Measurements from ENCODE around the gene HOXA4.

HOXA4 gene

DNA sequence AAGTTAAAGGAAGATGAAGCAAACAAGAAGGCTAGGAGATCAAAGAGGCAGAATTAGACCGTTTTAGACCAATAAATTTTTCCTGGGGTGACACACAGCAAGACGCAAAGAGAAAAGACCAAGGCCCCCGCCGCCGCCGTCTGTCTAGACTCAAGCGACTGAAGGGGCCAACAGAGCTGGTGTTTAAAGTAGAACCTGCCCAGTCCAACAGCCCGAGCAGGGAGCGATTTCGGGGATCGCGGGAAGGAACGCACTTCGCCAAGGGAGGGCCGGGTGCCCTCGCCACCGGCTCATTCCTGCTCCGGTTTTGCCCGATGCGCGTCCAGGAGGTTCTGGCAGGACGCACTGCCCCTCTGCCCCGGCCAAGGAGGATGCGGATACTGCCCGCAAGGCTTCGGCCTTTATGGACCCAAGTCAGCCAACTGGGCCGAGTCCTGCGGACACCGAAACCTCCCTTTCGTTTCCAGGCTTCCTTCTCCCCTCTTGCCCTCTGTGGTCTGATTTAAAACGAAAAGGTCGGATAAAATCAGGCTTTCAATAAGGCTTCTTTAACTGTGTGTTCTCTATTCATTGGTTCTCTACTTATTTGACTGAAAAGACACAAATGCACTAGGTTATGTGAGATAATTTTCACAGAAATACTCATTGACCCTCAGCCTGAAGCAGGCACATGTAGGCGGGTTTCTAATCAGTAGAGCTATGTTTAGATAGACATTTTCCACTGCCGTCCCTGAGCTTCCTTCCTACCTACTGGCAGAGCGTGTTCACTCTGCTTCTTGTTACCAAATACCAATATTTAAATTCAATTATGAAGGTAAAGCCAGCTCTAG is 28.1 kb upstream of the HOXA4 start:
- no peak for DNase-seq (ENCODE audit: low read depth)

DNA sequence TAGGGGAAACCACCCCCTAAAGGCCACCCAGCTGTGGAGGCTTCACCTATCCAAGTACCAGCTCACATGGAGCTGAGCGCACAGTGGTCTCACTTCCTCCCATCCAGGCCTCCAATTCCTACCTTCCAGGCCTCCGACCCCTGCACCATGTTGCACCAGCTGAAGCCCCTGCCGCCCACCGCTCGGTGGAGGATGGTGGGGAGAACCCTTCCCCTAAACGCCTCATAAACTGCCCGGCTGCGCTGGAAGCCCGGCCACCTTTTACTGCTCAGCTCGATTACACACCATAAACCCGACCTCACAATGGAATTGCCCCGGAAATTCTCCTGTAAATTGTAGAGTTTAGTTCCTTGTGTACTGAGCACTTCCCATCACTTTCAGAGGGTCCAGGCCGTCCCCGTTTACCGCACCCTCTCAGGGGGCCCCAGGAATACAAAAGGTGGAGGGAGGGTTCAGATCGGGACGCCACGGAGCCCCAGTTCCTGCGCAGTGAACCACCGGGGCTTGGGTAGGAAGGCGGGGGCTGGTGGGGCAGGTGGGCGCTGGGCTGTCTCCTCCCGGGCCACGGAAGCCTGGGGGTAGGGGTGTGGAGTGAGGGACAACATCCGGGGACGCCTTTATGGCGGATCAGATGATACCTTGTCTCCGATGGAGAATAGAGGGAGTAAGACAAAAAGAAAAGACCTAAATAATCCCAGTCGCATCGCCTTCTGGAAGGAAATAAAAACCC is 27.3 kb upstream of the HOXA4 start:
- DNase-seq (ENCODE audit: low read depth) = no peak

DNA sequence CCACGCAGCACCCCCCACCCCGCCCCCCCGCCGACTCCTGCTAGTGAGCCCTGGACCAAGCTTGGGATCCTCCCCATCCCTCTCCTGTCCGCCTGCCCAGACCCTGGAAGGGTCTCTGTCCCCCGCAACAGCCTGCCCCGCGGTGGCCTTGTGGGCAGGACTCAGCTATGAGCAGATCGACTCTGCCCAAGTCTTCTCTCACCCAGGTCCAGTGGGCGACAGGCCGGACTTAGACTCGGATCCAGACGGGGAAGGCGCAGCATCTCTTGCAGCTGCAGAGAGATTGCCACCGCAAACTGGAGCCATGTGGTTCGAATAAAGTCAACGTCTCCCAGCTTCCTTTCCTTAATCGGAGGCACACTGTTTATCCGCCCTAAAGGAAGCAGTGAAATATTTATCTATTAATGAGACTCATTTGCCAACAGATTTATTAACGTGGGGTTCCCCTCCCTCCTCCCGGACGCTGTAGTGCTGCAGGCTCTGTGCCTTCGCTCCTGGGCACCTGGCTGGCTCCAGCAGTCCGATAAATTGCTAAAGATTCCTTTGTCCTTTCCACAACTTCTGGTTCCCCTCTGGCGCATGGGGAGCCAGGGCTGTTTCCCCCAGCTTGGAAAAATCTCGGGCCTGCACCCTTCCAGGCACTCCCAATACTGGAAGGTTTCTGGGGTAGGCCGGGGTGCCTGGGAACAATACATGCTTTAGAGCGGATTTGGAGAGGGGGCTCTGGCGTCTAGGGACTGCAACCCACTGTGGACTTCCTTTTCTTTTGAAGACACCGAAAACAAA is 26.6 kb upstream of the HOXA4 start:
- DNase-seq (ENCODE audit: low read depth) = no peak

DNA sequence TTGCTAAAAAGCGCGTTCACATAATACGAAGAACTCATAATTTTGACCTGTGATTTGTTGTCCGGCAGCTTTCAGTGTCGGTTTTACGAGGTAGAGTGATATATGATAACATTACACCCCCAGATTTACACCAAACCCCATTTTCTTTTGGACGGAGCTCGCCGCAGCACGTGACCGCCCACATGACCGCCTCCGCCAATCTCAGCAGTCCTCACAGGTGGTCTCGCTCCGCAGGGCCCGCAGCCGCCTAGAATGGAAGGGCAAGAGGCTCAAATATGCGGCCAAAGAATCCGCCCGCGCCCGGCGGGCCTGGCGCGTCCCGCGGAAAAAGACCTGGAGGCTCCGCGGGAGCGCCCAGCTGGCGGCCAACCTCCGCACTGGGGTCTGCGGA is 25.9 kb upstream of the HOXA4 start, which contains the start of gene HOXA7:
Gene HOXA7, minus strand, starts transcription at position 168 of the 391 bp plus-strand sequence. Its CDS starts 130 bp downstream, at position 38.
- DNase-seq (ENCODE audit: low read depth) = no peak

GRCh38 chr7:27155816-27156507 is 25.4 kb upstream of the HOXA4 start:
- DNase-seq (ENCODE audit: low read depth) = no peak

GRCh38 chr7:27154901-27155815 is 24.6 kb upstream of the HOXA4 start:
- DNase-seq (ENCODE audit: low read depth) = no peak

DNA sequence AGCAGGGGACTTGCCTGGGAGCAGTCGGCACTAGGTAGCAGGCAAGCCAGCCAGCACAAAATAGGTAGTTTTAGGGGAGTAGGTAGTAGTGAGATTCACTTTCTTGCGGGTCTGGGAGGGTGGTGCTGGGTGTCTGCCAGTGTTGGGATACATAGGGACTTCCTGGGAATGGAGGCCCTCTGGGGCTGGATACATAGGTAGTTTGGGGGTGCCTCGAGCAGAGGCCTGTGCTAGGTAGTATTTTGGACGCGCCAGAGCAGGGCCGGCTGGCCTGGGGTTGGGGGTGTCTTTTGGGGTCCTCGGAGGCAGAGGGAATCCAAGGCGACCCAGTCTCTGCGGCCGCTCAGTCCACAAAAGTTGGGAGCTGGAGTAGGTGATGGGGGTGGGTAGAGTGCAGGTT is 23.8 kb upstream of the HOXA4 start:
- DNase-seq (ENCODE audit: low read depth) = no peak

DNA sequence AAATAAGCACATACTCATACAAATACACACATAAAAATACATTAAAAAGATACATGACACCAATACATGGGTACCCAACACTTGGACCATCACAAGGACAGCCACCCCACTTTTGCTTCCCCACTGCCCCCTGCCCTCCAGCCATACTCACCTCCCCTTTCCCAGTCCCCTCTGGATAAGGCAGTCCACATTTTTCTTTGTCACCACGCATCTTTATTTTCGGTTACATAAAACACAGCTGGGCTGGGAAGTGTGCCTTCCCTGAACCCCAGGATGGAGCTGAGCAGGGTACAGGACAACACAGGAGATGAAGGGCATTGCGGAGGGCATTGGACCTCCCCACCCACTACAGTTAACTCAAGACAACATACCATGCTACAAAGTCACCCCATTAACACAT is 23.0 kb upstream of the HOXA4 start:
- no peak for DNase-seq (ENCODE audit: low read depth)

DNA sequence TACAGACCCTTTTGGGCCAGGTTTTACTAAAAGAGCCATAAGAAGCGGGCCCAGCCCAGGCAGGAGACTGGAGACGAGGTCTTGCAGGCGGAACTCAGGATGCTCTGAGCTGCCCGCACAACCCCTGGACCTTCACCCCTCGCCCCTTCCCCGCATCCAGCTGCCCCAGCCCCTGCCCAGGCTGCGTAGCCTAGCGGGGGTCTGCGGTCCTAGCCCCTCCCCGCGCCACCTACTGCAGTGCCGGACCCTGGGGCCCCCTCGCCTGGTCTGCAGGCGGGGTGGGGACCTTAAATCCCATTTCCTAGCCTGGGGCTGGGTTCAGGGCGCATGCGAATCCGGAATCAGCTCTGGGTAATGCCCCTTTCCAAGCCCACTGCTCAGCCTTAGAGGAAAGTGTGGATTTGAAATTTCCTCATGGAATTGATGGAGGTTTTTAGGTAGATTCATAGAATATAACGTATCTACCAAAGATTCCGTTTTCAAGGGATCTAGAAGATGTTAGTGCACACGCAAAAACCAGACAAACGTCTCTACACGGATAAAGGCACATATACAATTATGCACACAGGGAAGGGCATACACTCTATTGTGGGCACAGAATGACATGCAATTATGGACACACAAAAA is 22.4 kb upstream of the HOXA4 start:
- DNase-seq (ENCODE audit: low read depth) = no peak

GRCh38 chr7:27151931-27152815 is 21.6 kb upstream of the HOXA4 start, which contains the start of gene HOXA3:
Gene HOXA3, minus strand, starts transcription at chr7:27152583. Its CDS starts 41,943 bp downstream, at chr7:27110640.
- no peak for DNase-seq (ENCODE audit: low read depth)

DNA sequence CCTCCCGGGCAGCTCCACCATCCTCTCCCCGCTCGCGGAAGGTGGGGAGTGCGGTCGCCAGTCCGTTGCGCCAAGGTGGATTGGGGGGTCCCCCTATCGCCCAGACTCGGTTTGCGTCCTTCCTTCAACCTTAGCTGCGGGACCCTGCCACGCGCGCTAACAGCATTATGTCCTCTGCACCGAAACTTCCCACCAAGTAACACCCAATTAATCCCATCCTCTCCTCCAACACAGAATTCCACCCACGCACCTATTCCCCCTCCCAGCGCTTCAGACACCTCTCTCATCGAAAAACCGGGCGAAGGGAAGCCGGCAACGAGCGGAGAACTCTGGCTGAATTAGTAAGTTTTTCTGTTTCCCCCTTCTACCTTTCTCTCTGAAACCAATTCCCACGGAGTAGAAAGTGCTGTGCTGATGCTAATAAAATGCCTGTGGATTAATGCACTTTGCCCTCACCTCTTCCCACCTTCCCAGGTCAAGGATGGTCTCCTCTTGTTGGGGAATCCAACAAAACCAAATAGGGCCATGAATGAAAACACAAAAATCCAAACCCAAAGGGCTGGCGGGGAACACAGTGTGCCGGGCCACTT is 20.9 kb upstream of the HOXA4 start:
- DNase-seq (ENCODE audit: low read depth) = no peak

DNA sequence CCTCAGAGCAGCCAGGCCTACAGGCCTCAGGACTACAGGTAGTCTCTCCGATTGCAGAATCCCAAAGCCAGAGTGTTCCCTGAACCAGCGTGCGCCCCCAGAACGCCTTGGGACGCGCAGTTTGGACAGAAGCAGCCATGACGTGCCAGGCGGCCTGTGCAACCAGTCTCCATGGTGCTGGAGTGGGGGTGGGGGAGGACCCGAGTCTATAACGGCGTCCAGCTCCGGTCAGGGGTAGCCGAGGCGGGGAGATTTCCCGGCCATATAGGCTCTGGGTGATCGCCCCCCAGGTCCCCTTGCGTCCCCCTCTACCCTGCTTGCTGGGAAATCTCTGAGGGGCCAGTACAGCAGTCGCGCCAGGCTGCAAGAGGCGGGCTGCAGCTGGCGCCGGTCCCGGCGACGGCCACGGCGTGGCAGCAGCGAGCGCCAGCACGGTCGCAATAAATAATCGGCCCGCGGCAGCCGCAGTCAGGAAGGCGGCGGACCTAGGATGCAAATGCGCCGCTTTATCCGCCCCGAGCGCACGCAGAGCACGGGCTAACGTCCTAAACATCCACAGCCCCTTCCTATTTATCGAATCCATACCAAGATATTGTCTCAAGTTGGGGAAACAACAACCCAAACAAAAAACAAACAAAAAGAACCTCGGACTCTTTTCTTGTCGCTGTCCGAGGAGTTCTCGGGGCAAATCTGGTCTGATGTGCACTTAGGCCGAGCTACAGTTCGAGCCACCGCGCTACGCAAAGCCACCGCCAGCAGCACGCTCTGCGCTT is 20.2 kb upstream of the HOXA4 start:
- no peak for DNase-seq (ENCODE audit: low read depth)

DNA sequence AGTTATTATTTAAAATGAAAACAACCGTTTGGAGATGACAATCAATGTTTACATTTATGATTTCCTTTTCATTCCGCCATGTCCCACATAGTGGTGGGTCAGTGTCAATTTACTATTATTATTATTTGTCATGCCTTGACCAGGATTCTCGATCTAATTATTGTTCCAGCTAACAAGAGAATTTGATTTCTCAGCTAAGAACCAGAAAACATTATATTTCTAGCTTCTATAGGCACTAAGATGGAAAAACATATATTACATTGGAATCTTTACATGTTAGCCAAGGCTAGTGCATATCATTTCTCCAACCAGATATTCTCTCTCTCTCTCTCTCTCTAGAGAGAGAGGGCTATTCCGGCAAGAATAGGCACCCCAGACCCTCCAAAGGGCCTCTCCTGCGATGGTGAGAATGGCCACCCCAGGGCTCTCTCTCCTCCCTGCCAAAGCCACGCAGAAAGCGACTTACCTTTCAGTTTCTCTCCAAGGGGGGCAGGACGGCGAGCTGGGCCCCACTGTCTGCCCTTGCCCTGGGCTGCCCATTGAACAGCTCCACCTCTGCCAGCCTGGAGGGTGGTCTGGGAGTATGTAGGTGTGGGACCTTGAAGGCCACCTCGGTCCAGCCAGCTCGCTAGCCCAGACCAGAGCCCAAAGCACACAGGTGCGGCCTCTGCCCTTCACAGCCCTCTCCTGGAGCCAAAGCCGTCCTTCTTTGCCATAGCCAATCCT is 19.4 kb upstream of the HOXA4 start:
- DNase-seq (ENCODE audit: low read depth) = no peak

DNA sequence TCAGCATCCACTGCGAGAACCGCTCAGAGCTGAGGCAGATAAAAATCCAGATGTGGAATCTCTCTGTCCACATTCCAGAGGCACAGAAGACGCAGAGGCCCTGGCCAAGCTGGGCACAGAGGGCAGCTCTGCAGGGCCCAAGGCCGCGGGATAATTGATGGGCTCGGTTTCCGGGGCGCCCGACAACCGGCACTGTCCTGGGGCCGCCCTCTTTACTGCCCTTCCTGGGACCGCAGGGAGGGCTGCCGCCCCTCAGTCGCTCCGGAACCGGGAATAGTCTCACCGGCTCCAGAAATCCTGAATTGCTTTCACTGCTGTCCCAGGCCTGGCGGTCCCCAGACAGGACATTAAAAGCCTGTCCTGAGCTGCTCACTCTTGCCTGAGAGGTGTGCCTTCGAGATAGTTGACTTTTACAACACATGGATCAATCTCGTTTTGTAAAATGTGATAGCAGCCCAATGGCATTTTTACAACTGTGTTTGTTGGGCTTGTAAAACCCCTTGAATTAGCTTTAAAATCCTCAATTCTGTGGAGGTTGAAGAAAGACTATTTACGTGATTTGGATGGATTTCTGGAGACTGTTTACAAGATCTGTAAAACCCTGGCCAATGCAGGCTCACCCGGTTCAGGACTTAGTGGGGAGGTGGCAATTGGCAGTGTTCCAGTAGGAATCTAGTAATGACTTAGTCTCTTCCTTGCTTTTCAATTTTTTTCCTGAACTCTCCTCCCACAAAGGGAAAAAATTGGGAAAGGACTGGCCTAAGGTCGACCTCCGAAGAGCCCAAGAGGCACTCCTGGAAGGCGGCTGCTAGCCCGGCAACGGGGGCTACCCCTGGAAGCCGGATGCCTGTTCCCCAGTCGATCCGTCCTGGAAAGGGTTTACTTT is 18.4 kb upstream of the HOXA4 start:
- no peak for DNase-seq (ENCODE audit: low read depth)

DNA sequence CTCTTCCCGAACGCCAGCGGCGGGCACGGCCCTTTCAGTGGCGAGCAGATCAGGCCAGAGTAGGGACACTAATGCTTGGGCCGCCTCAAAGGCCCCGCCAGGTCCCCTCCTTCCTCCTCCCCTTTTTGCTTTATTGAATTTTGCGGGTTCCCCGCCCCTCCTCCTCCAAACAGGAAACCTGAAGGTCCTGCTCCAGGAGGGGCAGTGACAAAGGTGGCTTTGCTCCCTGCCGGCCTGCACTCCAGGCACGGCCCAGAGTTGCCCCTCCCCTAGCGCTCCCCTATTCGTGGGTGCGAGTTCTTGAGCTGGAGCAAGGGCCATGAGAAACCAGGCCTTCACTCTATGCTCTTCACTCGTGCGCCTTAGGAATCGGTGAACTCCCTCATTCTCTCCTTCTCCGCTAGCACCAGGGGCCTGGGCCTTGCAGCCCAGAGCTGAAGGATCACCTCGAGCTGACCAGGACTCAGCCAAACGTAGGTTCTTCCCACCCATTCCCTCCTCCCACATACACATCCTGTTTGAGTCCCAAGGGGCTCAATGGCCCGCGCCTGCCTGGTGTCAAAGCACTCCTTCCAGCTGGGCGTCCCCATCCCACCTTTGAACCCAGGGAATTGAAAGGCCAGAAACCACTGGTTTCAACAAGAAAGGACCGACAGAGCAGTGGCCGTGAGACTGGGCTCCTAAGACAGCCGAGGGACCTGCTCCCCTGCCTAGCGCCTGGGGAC is 17.6 kb upstream of the HOXA4 start:
- DNase-seq (ENCODE audit: low read depth) = no peak

Data from CMK (cell line).